Liver (tissue), 3 donors: ENCODE measurements around the gene PCDH9.

ENCODE experiments used
- JUND ChIP-seq, 2 donors: IDR thresholded peaks; 2 replicates each; pipeline ENCODE4 v1.6.1; 2016; ENCODE audit warnings: antibody characterized with exemption in 2 of 2
- TAF1 ChIP-seq: conservative IDR thresholded peaks from 2 replicates; pipeline ENCODE4 v1.6.1; 2016; ENCODE audit warnings: antibody characterized with exemption, mild to moderate bottlenecking
- YY1 ChIP-seq: IDR thresholded peaks from 2 replicates; pipeline ENCODE4 v1.6.1; 2016; ENCODE audit warnings: antibody characterized with exemption, mild to moderate bottlenecking
- TF ChIP-seq, protein P1 (sequence below): fragments of 150-350 bp; IDR thresholded peaks from 2 replicates; pipeline ENCODE4 v1.5.1; 2017; ENCODE audit warnings: improper control_type of control experiment, low read depth, low read length; ENCODE audit not compliant: missing input control
- TF ChIP-seq, protein P2 (sequence below): IDR thresholded peaks from 2 replicates; pipeline ENCODE4 v1.6.1; 2016; ENCODE audit warnings: antibody characterized with exemption
- donor health status: healthy.
- donor health status: healthy.

DNA sequence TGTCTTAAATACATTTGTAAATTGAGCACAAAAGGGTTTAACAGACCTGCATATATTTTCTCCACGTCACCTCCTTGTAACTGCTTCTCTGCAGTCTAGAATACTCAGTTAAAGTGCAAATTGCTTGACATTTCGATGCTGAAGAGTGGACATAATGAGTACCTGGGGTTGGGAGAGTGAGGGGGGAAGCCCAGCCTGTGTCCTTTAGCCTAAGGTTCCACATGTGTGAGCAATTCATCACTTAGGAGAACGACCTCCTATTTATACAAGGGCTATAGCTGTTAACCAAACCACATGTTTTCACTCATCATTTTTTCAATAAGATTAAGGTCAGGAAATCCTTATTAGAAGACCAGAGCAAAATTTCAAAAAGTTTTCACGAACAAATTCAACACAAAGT lies 29.5 kb downstream of the PCDH9 start:
- TF ChIP-seq, protein P1, sequence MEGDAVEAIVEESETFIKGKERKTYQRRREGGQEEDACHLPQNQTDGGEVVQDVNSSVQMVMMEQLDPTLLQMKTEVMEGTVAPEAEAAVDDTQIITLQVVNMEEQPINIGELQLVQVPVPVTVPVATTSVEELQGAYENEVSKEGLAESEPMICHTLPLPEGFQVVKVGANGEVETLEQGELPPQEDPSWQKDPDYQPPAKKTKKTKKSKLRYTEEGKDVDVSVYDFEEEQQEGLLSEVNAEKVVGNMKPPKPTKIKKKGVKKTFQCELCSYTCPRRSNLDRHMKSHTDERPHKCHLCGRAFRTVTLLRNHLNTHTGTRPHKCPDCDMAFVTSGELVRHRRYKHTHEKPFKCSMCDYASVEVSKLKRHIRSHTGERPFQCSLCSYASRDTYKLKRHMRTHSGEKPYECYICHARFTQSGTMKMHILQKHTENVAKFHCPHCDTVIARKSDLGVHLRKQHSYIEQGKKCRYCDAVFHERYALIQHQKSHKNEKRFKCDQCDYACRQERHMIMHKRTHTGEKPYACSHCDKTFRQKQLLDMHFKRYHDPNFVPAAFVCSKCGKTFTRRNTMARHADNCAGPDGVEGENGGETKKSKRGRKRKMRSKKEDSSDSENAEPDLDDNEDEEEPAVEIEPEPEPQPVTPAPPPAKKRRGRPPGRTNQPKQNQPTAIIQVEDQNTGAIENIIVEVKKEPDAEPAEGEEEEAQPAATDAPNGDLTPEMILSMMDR: no peak
- TF ChIP-seq, protein P2, sequence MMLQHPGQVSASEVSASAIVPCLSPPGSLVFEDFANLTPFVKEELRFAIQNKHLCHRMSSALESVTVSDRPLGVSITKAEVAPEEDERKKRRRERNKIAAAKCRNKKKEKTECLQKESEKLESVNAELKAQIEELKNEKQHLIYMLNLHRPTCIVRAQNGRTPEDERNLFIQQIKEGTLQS: no peak
- no peak for TF ChIP-seq JUND (IDR thresholded peaks at IDR 0.05)
- no peak for TF ChIP-seq TAF1
- TF ChIP-seq YY1: no peak
